Endothelial cell of umbilical vein (primary cell): ENCODE measurements around the gene PLXDC1. TPM values are rescaled to one million over a fixed set of nuclear protein-coding genes. Genes with fewer than 3 reads are reported as not detected.

Experiments used
- BruUV-seq: library from RNA; stranded (reverse); fragments of 400-500 nt; replicated peaks from 2 replicates; lab custom pipeline; 2021; lab: Mats Ljungman, UMichigan
- CTCF ChIA-PET: fragments of 300-600, 350-600 bp; sonication (Branson Sonifier 250); formaldehyde crosslinking; loops from one replicate; lab custom pipeline; 2021; ENCODE audit warnings: antibody characterized with exemption, inconsistent platforms; lab: Charles Lee
- POLR2A ChIA-PET: fragments of 300-600, 350-600 bp; sonication (Branson Sonifier 250); formaldehyde crosslinking; loops from one replicate; lab custom pipeline; 2021; ENCODE audit warnings: antibody characterized with exemption, inconsistent platforms; lab: Charles Lee
- DNase-seq: peaks from one replicate; pipeline ENCODE4 v3.0.0-alpha.2; 2011; ENCODE audit warnings: low read depth, low spot score
- FAIRE-seq: peaks from 2 replicates; lab custom pipeline; 2011; peaks lifted over from hg19 to GRCh38; lab: Jason Lieb, UNC
- H2AFZ ChIP-seq: 2 replicates; pipeline ENCODE4 v1.6.0; 2012; ENCODE audit warnings: low read depth, low read length, control low read depth, inconsistent platforms
- H3K27ac ChIP-seq: 2 replicates; pipeline ENCODE4 v1.5.1; 2011; ENCODE audit warnings: low read depth, mild to moderate bottlenecking, control low read depth, low read length, moderate library complexity; ENCODE audit not compliant: insufficient read depth
- H3K27me3 ChIP-seq, 2 experiments: 2 replicates each; pipeline versions ENCODE4 v1.6.0 to v1.6.1; 2011; ENCODE audit warnings: low read length in 2 of 2, mixed read lengths in 1 of 2; ENCODE audit not compliant: control insufficient read depth in 2 of 2, insufficient read depth in 2 of 2
- H3K36me3 ChIP-seq, 2 experiments: 2 replicates in 1 of 2; 3 replicates in 1 of 2; pipeline ENCODE4 v1.5.1; 2011; ENCODE audit warnings: low read length in 2 of 2, mild to moderate bottlenecking in 1 of 2, moderate library complexity in 1 of 2; ENCODE audit not compliant: control insufficient read depth in 2 of 2, insufficient read depth in 2 of 2; ENCODE audit errors: extremely low read depth in 1 of 2
- H3K4me1 ChIP-seq: 3 replicates; pipeline ENCODE4 v1.5.1; 2011; ENCODE audit warnings: mild to moderate bottlenecking, low read length; ENCODE audit not compliant: control insufficient read depth, insufficient read depth; ENCODE audit errors: extremely low read depth
- H3K4me2 ChIP-seq: 2 replicates; pipeline ENCODE4 v1.6.1; 2011; ENCODE audit warnings: low read length, control low read depth, mixed read lengths; ENCODE audit not compliant: insufficient read depth
- H3K4me3 ChIP-seq, 3 experiments: fragments of 200-600 bp in 1 of 3; sonication (generic), shearing (Covaris generic) in 1 of 3; replicated peaks in 1 of 3; 2 replicates each; pipeline ENCODE4 v1.5.1; 2011 to 2016; ENCODE audit warnings: control low read depth in 3 of 3, low read length in 3 of 3, mild to moderate bottlenecking in 2 of 3, inconsistent platforms in 1 of 3, low read depth in 1 of 3, moderate library complexity in 1 of 3; ENCODE audit not compliant: insufficient read depth in 1 of 3
- H3K79me2 ChIP-seq: 2 replicates; pipeline ENCODE4 v1.6.0; 2012; ENCODE audit warnings: low read length, inconsistent platforms; ENCODE audit not compliant: control insufficient read depth, insufficient read depth
- H3K9ac ChIP-seq: replicated peaks from 2 replicates; pipeline ENCODE3; 2011; ENCODE audit warnings: low read length, control low read depth; ENCODE audit not compliant: insufficient read depth; ENCODE audit errors: extremely low read depth
- H3K9me1 ChIP-seq: replicated peaks from 3 replicates; pipeline ENCODE4 v1.6.0; 2011; ENCODE audit warnings: mild to moderate bottlenecking, low read length; ENCODE audit not compliant: control insufficient read depth, insufficient read depth; ENCODE audit errors: extremely low read depth
- H3K9me3 ChIP-seq: replicated peaks from 2 replicates; pipeline ENCODE4 v1.5.1; 2012; ENCODE audit warnings: low read length, inconsistent platforms; ENCODE audit not compliant: control insufficient read depth, insufficient read depth
- H4K20me1 ChIP-seq: replicated peaks from 2 replicates; pipeline ENCODE3; 2011; ENCODE audit warnings: mild to moderate bottlenecking, low read length; ENCODE audit not compliant: control insufficient read depth, insufficient read depth; ENCODE audit errors: extremely low read depth
- CTCF ChIP-seq, 2 donors: IDR thresholded peaks; 1 replicate in 1 of 2; 2 replicates in 1 of 2; pipeline ENCODE4 v1.5.1; 2011; ENCODE audit warnings: low read length in 2 of 2, mild to moderate bottlenecking in 2 of 2, moderate library complexity in 2 of 2, control low read depth in 1 of 2, inconsistent platforms in 1 of 2, low read depth in 1 of 2; ENCODE audit not compliant: insufficient read depth in 1 of 2; ENCODE audit errors: extremely low read depth in 1 of 2
- EZH2 ChIP-seq: IDR thresholded peaks from 2 replicates; pipeline ENCODE4 v1.6.1; 2012; ENCODE audit warnings: borderline replicate concordance, low read depth, mild to moderate bottlenecking, moderate library complexity, low read length, inconsistent platforms; ENCODE audit not compliant: severe bottlenecking
- FOS ChIP-seq: IDR thresholded peaks from 2 replicates; pipeline ENCODE4 v1.6.1; 2011; ENCODE audit warnings: mild to moderate bottlenecking, low read length, moderate library complexity, borderline replicate concordance; ENCODE audit not compliant: insufficient read depth
- JUN ChIP-seq: IDR thresholded peaks from 2 replicates; pipeline ENCODE4 v1.6.1; 2011; ENCODE audit warnings: borderline replicate concordance, low read depth; ENCODE audit not compliant: insufficient read length, insufficient read depth
- MAX ChIP-seq: IDR thresholded peaks from 2 replicates; pipeline ENCODE4 v1.6.1; 2011; ENCODE audit not compliant: insufficient read depth, insufficient read length
- dilution Hi-C: fragments of 300-500 bp; cut with MboI; formaldehyde crosslinking; loops from one replicate; pipeline ENCODE4 v1.15.0; 2019; ENCODE audit warnings: low sequenced_read_pairs; ENCODE audit not compliant: extremely low pct_ligation_motif_present
- intact Hi-C: fragments of 100-400 bp; cut with micrococcal nuclease; formaldehyde crosslinking; loops from one replicate; pipeline ENCODE4 v1.10.0; 2022
- polyA plus RNA-seq, 4 experiments: library from polyadenylated mRNA; depleted of rRNA in 3 of 4; stranded (reverse) in 3 of 4; unstranded in 1 of 4; fragments of >200 nt; gene quantifications; 2 replicates each; pipeline versions ENCODE4 v1.2.1 to v1.2.3, GENCODE V29; 2011 to 2012; ENCODE audit warnings: missing spikeins in 1 of 4
- total RNA-seq: library from RNA; stranded (reverse); gene quantifications from 2 replicates; pipeline ENCODE4 v1.2.3, GENCODE V29; 2021

Gene PLXDC1
- total and polyA plus RNA-seq, 2 donors (not counting 3 experiments of a cell fraction or from before 2014, with no cell fraction given): 0.03 TPM; not detected in 1

- H3K9ac ChIP-seq: no peak overlapping the region
- BruUV-seq: no TSS peak
- no peaks in the 10 kb centered on the region for H3K79me2 ChIP-seq
- H3K27me3 ChIP-seq: peaks cover 6 to 11% of the 10 kb centered on the region in 2 experiments
- FAIRE-seq: no peak
- H3K36me3 ChIP-seq: no peaks in the 10 kb centered on the region
- TF ChIP-seq JUN: no peak
- TF ChIP-seq EZH2: no peak
- no peak for TF ChIP-seq FOS
- no peak for TF ChIP-seq CTCF (IDR thresholded peaks at IDR 0.05; ENCODE audit: extremely low read depth in 1 of 2, insufficient read depth in 1 of 2, low read depth in 1 of 2, low read length in 2 of 2)
- TF ChIP-seq MAX: no peak
- no peak overlapping the region for H2AFZ ChIP-seq
- H3K27ac ChIP-seq: no peak overlapping the region
- no peaks in the 10 kb centered on the region for H3K9me3 ChIP-seq
- H3K4me3 ChIP-seq: no peak overlapping the region
- intact Hi-C loops: no loop called here
- DNase-seq: no peak
- H4K20me1 ChIP-seq: no peaks in the 10 kb centered on the region
- no peaks in the 10 kb centered on the region for H3K9me1 ChIP-seq
- no peaks in the 10 kb centered on the region for H3K4me1 ChIP-seq
- dilution Hi-C loops: no loop called here
- ChIA-PET CTCF (interaction anchor here (1.6 to 2.4 kb wide), 3 partner anchors 82 to 103 kb away, joined by 5 to 14 read pairs (median 11); no protein-coding TSS in a partner anchor), POLR2A (no interaction called here)
- no peak overlapping the region for H3K4me2 ChIP-seq
Measured at GRCh38 chr17:39071573-39071972, 79.9 kb downstream of the PLXDC1 start.
